GM23338 (cell line): ENCODE results near the gene ITGB2.

ENCODE experiments used
- CREB1 ChIP-seq: fragments of 250-450 bp; sonication (Bioruptor Pico); IDR thresholded peaks from 2 replicates; pipeline ENCODE4 v1.5.0; 2020; ENCODE audit warnings: low read depth, mild to moderate bottlenecking, moderate library complexity
- ETS1 ChIP-seq: IDR thresholded peaks from 2 replicates; pipeline ENCODE4 v1.6.1; 2016; ENCODE audit warnings: antibody characterized with exemption
- EZH2 ChIP-seq: fragments of 200-600 bp; sonication (generic); IDR thresholded peaks from one replicate; pipeline ENCODE4 v1.8.0; 2017; ENCODE audit warnings: antibody characterized with exemption, mild to moderate bottlenecking, low read depth; ENCODE audit not compliant: unreplicated experiment
- EZH2phosphoT487 ChIP-seq: fragments of 200-600 bp; sonication (generic); IDR thresholded peaks from one replicate; pipeline ENCODE4 v1.8.1; 2018; ENCODE audit warnings: antibody characterized with exemption; ENCODE audit not compliant: unreplicated experiment
- JUNB ChIP-seq: IDR thresholded peaks from one replicate; pipeline ENCODE4 v1.6.1; 2016; ENCODE audit warnings: antibody characterized with exemption; ENCODE audit not compliant: unreplicated experiment
- POLR2AphosphoS5 ChIP-seq: IDR thresholded peaks from 2 replicates; pipeline ENCODE4 v1.6.1; 2016; ENCODE audit warnings: antibody characterized with exemption, low read depth
- REST ChIP-seq: IDR thresholded peaks from one replicate; pipeline ENCODE4 v1.6.1; 2018; ENCODE audit warnings: antibody characterized with exemption; ENCODE audit not compliant: unreplicated experiment
- STAT1 ChIP-seq: IDR thresholded peaks from one replicate; pipeline ENCODE4 v1.6.1; 2016; ENCODE audit warnings: antibody characterized with exemption; ENCODE audit not compliant: unreplicated experiment
- ZNF114 ChIP-seq: fragments of 250-450 bp; sonication (Bioruptor Pico); IDR thresholded peaks from 2 replicates; pipeline ENCODE4 v1.5.0; 2020; ENCODE audit warnings: mild to moderate bottlenecking, moderate library complexity
- TF ChIP-seq, protein P1 (sequence below), 2 experiments: fragments of 200-600 bp in 1 of 2; sonication (generic) in 1 of 2; conservative IDR thresholded peaks; 2 replicates each; pipeline versions ENCODE4 v1.5.1 to v1.6.1; 2016 to 2017; ENCODE audit warnings: antibody characterized with exemption in 2 of 2, low read depth in 2 of 2, mild to moderate bottlenecking in 2 of 2, moderate library complexity in 1 of 2

DNA sequence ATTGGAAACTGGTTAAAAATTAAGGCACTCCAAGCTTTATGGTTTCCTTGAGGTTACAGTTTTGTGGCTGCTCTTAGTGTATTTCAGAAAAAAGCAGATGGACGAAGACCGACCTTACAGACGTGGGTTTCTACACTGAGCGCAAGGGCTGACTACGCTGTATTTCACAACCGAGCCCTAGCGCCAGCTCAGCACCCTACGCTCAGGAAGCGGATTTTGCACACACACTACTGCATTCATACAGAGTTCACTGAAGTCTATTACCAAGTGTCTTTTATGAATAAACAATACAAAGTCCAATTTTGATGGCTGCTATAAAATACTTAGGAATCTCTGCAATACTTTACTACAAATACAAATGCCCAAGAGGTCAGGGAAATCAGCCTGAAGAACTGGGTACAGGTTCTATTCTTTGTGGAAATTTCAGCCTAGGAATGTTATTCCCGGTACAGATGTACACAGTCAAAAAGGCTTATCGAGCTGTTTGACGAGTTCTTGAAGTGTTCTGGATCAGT lies 71.0 kb downstream of the ITGB2 start:
- TF ChIP-seq, protein P1, sequence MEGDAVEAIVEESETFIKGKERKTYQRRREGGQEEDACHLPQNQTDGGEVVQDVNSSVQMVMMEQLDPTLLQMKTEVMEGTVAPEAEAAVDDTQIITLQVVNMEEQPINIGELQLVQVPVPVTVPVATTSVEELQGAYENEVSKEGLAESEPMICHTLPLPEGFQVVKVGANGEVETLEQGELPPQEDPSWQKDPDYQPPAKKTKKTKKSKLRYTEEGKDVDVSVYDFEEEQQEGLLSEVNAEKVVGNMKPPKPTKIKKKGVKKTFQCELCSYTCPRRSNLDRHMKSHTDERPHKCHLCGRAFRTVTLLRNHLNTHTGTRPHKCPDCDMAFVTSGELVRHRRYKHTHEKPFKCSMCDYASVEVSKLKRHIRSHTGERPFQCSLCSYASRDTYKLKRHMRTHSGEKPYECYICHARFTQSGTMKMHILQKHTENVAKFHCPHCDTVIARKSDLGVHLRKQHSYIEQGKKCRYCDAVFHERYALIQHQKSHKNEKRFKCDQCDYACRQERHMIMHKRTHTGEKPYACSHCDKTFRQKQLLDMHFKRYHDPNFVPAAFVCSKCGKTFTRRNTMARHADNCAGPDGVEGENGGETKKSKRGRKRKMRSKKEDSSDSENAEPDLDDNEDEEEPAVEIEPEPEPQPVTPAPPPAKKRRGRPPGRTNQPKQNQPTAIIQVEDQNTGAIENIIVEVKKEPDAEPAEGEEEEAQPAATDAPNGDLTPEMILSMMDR (conservative IDR thresholded peaks at IDR 0.05; ENCODE audit: low read depth in 2 of 2): no peak
- TF ChIP-seq EZH2: no peak
- no peak for TF ChIP-seq POLR2AphosphoS5
- no peak for TF ChIP-seq CREB1
- no peak for TF ChIP-seq JUNB
- no peak for TF ChIP-seq EZH2phosphoT487
- TF ChIP-seq ETS1: no peak
- no peak for TF ChIP-seq ZNF114 (CRISPR knock-in tag)
- no peak for TF ChIP-seq REST
- no peak for TF ChIP-seq STAT1
